ENCODE results near the gene TSC22D3. TPM values are rescaled to one million over a fixed set of nuclear protein-coding genes. Genes with fewer than 3 reads are reported as not detected.

Gene TSC22D3
- total RNA-seq, 1 donor from 2014 or later: 317 TPM

DNA sequence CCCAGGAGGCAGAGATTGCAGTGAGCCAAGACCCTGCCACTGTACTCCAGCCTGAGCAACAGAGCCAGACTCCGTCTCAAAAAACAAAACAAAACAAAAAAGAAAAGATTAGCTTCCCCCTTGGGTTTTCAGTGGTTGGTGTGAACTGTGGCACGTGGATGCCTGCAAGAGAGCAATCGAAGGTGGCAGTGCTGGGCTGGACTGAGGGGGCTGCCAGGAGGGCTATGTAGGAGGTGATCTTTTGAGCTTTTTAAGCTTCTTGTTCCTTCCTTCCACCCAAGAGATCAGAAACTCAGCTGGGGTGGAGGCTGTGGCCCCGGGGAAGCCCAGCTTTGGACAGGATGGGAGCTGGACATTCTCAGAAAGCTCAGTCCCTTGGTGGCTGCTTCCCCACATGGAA, 97.7 kb downstream of the TSC22D3 start:
- H3K36me3 ChIP-seq: no peaks in the 10 kb centered on the region
- H3K27me3 ChIP-seq: no peaks in the 10 kb centered on the region
- ATAC-seq: no peak
- TF ChIP-seq, protein P1, sequence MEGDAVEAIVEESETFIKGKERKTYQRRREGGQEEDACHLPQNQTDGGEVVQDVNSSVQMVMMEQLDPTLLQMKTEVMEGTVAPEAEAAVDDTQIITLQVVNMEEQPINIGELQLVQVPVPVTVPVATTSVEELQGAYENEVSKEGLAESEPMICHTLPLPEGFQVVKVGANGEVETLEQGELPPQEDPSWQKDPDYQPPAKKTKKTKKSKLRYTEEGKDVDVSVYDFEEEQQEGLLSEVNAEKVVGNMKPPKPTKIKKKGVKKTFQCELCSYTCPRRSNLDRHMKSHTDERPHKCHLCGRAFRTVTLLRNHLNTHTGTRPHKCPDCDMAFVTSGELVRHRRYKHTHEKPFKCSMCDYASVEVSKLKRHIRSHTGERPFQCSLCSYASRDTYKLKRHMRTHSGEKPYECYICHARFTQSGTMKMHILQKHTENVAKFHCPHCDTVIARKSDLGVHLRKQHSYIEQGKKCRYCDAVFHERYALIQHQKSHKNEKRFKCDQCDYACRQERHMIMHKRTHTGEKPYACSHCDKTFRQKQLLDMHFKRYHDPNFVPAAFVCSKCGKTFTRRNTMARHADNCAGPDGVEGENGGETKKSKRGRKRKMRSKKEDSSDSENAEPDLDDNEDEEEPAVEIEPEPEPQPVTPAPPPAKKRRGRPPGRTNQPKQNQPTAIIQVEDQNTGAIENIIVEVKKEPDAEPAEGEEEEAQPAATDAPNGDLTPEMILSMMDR (IDR thresholded peaks at IDR 0.05): no peak
- no peaks in the 10 kb centered on the region for H3K9me3 ChIP-seq
- H3K4me1 ChIP-seq: peaks cover 33% of the 10 kb centered on the region
- no peak for DNase-seq
- peak overlapping the region; percentile 98 for H3K27ac ChIP-seq
- intact Hi-C loops (cut with DNase I): loop anchor here (5.0 kb wide), 1 partner anchor 34 kb away; no protein-coding TSS in a partner anchor
- H3K4me3 ChIP-seq: no peak overlapping the region

DNA sequence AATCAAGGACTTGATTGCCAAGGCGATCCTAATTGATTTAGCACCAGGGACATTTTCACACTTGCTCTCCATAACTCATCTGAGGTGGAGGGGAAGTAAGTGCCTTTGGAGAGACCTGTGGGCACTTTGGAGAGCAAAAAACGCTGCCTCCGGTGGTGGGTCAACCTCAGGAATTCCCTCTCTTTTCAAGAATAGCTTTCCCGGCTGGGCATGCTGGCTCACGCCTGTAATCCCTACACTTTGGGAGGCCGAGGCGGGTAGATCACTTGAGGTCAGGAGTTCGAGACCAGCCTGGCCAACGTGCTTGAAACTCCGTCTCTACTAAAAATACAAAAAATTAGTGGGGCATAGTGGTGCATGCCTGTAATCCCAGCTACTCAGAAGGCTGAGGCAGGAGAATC, 98.1 kb downstream of the TSC22D3 start:
- Histone ChIP-seq H3K4me1 (peaks cover 29% of the 10 kb centered on the region), H3K9me3 (no peaks in the 10 kb centered on the region), H3K27me3 (no peaks in the 10 kb centered on the region), H3K27ac (peak overlapping the region; percentile 98), H3K4me3 (peak overlapping the region; percentile 60), H3K36me3 (no peaks in the 10 kb centered on the region)
- TF ChIP-seq, protein P1 (IDR thresholded peaks at IDR 0.05): no peak
- intact Hi-C loops (cut with DNase I): loop anchor here (5.0 kb wide), 1 partner anchor 35 kb away; no protein-coding TSS in a partner anchor
- ATAC-seq (no peak), DNase-seq (no peak)

DNA sequence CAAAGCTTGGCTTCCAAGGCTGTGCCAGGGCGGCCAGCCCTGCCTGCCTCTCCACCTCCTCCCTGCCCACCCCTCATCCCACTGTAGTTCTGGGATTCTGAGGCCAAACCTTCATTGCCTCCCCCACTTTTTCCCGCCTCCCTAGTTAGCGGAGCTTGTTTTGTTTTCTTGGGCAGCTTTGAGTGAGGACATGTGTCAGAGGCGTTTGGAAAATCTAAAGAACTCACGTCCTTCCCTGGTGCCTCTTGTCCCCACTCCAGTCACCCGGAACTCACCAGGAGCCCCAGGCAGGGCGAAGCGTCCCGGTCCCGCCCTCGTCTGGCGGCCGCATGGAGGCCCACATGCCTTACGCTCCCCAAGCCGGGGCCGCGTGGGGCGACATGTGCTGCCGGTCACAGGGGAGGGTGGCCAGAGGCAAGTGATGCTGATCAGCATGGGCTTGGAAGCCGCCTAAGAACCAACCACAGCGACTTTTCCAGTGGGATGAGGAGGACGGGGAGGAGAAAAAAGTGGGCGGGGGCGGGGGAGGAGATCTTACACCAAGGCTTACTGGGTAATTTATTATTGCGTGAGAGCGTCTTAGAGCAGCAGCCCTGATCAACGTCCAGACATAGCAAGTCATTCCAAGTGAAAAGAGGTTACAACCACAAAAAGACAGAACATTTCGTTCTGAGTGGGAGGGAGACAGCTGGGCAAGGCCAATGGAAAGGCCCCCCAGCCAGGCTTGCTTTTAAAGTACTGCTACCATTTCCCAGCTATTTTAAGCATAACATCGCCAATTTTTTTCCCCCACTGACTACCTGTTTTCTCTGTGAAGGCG, 98.8 kb downstream of the TSC22D3 start:
- DNase-seq (peak; percentile 95), ATAC-seq (peak; percentile 75)
- Histone ChIP-seq H3K27me3 (no peaks in the 10 kb centered on the region), H3K4me1 (peaks cover 23% of the 10 kb centered on the region), H3K9me3 (no peaks in the 10 kb centered on the region), H3K4me3 (peak overlapping the region; percentile 60), H3K27ac (peak overlapping the region; percentile 98), H3K36me3 (no peaks in the 10 kb centered on the region)
- TF ChIP-seq, protein P1 (IDR thresholded peaks at IDR 0.05): no peak
- intact Hi-C loops (cut with DNase I): loop anchor here (5.0 kb wide), 1 partner anchor 36 kb away; no protein-coding TSS in a partner anchor

DNA sequence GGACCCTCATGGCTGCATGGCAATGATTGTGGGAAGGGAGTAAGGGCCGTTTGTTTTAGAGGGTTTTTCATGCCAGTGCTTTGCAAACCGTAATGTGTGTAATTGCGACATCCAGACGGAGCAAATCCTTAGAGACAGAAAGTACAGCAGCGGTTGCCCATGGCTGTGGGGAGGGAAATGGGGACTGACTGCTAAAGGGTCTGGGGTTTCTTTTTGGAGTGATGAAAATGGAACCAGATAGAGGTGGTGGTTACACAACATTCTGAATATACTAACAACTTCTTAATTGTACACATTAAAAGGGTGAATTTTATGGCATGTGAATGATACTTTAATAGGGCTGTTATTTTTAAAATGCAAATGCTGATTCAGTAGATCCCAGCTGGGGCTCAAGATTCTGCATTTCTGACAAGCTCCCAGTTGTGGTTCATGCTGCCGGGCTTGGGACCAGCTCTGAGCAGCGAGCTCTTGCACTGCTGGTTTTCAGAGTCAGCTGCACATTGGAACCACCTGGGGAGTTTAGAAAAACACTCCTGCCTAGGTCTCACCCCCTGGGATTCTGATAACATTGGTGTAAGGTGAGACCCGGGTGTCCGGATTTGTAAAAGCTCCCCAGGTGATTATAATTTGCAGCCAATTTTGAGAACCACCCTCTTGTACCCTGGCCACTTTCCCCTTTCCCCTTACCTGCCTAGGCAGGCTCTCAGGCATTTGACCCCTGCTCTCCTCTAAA, 99.6 kb downstream of the TSC22D3 start:
- Histone ChIP-seq H3K4me3 (peak overlapping the region; percentile 60), H3K27ac (peak overlapping the region; percentile 98), H3K4me1 (peaks cover 23% of the 10 kb centered on the region), H3K9me3 (no peaks in the 10 kb centered on the region), H3K27me3 (no peaks in the 10 kb centered on the region), H3K36me3 (no peaks in the 10 kb centered on the region)
- ATAC-seq (peak; percentile 2), DNase-seq (no peak)
- TF ChIP-seq, protein P1 (IDR thresholded peaks at IDR 0.05): no peak
- intact Hi-C loops (cut with DNase I): loop anchor here (5.0 kb wide), 1 partner anchor 36 kb away; no protein-coding TSS in a partner anchor

DNA sequence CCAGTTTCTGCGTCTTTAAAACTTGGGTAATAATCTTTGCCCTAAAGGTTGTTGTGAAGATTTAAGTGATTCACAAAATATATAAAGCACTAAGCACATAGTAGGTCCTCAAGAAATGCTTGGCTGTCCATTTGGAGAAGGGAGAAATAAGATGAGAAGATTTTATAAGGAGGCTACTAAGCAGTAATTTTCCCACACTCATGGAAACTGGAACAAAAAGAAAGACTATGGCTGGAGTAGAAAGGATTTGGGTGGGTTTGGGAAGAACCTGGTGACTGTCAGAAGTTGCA, 100.3 kb downstream of the TSC22D3 start:
- Histone ChIP-seq H3K27ac (peak overlapping the region; percentile 98), H3K9me3 (no peaks in the 10 kb centered on the region), H3K36me3 (no peaks in the 10 kb centered on the region), H3K4me1 (peaks cover 23% of the 10 kb centered on the region), H3K4me3 (peak overlapping the region; percentile 60), H3K27me3 (no peaks in the 10 kb centered on the region)
- ATAC-seq (no peak), DNase-seq (no peak)
- TF ChIP-seq, protein P1 (IDR thresholded peaks at IDR 0.05): no peak
- intact Hi-C loops (cut with DNase I): loop anchor here (5.0 kb wide), 1 partner anchor 37 kb away; no protein-coding TSS in a partner anchor

Data from upper lobe of right lung (tissue), 1 donor.